Hematopoietic multipotent progenitor cell (in vitro differentiated cells): ENCODE results near the gene MPHOSPH8. TPM values are rescaled to one million over a fixed set of nuclear protein-coding genes. Genes with fewer than 3 reads are reported as not detected.
"Not testable (repeated sequence)": the region's sequence is repeated elsewhere in the genome, so short reads cannot be mapped to it uniquely, and the experiment has no call there.

ENCODE experiments used
- DNase-seq, 3 donors: peaks; one replicate each; pipeline ENCODE4 v3.0.0-alpha.2; 2011 to 2015; ENCODE audit warnings: low read depth in 2 of 3, low spot score in 2 of 3
- total RNA-seq: library from RNA; depleted of rRNA; stranded (reverse); fragments of >200 nt; gene quantifications from one replicate; pipeline ENCODE4 v1.2.3, GENCODE V29; 2012

Gene MPHOSPH8
- total RNA-seq, 1 donor: 10.0 TPM

DNA sequence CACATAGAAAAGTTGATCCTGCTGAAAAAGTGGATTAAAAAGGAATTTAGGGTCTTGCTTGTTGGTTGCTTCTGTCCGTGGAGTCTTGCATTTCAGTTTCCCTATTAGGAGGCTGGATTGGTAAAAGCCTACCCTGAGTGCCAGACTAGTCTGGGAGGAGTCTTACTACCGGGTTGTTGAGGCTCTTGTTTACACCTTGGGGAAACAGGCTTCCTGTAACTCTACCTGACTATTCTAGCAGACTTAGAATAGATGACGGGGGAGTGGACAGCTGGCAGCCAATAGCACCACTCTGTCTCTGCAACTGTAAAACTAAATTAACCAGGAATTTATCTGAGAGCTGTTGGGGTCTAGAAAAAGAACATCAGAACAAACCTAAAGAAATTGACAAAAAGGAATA lies 11.3 kb upstream of the MPHOSPH8 start:
- DNase-seq: no peak

DNA sequence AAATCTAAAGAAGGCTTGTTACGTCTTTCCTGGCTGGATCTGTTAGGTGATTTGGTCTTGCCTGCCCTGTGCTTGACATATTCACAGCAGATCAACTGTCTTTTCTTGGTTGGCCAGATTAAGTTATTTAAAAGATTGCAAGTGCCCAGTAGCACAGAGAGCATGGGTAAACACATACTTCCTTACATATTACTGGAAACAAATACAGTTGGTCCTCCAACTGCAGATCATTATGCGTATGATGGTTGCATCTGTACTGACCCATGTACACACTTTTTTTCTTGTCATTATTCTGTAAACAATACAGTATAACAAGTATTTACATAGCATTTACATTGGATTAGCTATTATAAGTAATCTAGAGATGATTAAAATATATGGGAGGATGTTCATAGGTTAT lies 9.2 kb upstream of the MPHOSPH8 start:
- no peak for DNase-seq

DNA sequence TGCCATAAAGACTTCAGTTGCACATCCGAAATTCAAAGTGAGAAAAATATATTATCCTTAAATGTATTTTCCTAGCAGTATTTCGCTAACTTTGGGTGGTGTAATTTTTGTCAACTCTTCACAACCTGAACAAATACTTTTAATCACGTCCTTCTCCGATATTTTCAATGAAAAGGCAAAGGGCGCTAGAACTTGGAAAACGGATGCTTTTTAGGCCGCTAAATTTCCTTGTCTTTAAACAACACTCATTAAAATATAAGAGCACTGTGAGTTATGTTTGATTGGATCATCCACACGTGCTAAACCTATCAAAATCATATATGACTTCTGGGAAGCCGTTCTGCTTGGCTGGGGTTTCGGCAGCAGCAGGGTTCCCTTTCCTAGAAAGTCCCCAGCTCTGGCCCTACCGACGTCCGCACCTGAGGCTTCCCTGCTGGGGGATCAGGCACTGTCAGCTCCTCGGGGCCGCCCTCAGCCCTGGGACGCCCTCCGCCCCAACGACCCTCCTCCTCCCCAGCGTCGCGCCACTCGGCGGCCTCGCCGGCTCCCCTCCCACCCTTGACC lies 462 bp upstream of the MPHOSPH8 start:
- DNase-seq: no peak

DNA sequence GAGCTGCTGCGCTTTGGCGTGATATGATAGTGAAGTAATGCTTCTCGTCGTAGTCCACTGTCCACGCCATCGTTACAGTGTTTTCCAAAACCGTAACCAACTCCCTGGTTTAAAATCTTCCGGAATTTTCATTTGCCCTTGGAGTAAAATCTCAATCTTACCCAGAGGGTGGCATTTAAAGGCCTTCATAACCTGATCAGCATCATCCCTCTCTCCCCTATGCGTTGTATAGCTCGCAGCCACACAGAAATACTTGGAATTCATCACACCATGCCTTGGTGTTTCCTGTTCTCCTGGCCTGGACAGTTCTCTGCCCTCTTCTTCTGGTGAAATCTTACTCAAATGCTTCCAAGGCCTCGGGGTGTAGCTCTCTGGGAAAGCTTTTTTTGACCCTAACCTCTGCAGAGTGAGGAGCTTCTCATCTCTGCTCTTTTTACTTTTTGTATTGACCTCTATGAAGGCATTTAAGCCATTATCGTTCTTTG lies 839 bp downstream of the MPHOSPH8 start:
- DNase-seq: peak in 1 of 3 donors; percentile 7

DNA sequence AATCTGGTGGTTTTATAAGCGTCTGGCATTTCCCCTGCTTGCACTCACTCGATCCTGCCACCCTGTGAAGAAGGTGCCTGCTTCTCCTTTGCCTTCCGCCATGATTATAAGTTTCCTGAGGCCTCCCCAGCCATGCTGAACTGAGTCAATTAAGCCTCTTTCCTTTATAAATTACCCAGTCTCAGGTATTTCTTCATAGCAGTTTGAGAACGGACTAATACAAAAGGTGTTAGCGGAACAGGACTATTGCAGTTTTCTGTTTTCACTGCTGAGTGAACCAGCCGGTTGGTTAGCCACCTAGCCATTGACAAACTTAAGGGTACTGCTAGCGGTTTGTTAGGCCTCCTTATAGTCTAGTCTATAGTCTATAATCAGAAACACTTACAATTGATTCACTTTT lies 2.5 kb downstream of the MPHOSPH8 start:
- not testable (repeated sequence) for DNase-seq

DNA sequence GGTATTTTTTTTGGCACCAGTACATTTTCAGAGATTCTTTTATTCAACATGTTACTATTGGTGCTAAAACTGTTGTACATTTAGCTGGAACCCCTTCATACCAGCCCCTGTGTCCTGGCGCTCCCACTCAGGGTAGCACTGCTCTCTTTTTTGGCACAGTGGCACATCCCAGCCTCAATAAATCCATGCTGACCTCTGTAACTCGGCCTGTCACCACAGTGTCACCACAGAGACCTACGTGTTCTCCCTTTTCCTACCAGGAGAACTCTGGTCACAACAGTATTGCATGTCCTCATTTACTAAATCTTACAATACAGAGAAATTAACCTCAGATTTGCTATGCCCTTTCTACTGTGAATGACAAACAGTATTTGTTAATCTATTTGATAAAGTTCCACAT lies 10.2 kb downstream of the MPHOSPH8 start:
- DNase-seq: no peak

DNA sequence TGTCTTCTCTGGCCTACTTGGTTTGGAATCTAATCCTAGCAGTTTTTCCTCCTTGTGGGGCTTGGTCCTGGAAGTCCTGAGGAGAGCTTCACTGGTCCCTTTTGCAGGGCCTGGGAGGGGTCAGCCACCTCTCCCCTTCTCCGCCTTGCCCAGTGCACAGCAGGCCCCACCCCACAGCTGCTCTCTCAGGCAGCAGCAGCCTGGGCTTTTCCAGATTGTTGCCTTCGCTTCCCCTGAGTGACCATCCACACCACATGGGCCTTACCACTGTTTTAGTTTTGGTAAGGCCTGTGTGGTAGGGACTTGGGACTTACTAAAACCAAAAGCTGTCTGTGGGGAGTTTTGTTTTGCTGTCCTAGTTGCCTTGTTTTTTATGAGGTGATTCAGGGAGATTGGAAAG lies 11.5 kb downstream of the MPHOSPH8 start:
- DNase-seq: no peak

DNA sequence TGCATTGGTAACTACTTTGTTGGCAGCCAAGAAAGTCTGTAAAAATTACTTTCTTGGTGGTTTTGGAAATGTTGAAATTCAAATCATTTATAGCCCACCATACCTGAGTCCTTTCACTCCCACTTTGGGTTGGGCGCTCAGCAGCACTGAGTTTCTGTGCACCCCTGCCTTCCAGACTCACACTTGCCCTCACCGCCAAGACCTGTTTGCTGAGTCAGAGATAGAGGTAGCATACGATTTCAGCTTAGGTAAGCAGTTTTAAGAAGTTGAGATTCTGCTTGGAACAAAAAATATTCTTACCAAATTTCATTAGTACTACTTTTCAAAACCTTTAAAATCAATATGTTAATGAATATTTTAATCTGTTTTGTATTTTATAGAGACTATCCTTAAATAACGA lies 12.6 kb downstream of the MPHOSPH8 start:
- DNase-seq: no peak

DNA sequence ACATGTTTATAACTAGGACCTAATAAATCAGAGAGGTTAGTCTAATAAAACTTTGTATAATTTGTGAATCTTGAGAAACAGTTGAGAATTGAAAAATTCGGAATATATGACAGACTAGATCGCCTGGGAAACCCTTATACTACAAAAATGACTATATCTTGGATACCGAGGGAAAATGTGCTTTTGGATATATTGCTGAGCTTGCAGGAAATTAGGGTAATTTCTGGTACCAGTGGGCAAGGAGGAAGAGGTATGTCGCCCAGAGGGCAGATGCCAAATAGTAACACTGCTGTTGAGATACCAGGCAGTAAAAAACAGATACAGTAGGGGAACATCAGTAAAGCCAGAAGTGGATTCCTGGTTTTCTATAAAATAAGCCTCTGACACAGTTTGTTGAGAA lies 17.3 kb downstream of the MPHOSPH8 start:
- no peak for DNase-seq

DNA sequence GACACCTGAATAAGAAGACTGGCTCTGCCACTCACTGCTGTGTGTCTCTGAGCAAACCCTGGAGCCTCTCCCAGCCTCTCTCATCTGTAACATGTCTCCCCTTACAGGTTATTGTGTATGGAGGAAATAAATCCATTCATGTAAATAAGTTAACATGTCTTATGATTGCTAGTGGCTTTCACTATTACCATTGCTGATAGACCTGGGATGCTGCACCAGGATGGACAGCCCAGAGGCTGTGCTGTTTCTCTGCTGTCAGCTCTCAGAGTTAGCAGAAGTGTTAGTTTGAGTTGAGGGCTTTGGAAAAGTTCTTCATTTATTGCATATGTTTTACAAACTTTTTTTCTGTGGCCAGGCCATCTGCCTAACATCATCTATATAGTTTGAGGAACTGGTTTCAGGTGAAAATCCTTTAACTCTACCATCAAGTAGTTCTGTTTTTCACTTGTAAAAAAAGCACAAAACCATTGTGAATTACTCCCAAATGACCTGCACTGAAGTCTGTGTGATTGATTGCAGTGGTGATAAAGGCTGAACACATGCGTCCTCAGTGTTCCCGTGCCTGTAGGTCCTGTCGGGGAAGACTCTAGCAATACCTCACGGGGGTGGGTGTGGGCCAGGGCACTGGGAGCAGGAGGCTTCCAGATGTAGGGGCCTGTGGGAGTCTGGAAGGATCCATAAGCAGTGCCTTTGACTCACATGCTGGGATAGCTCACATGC lies 24.6 kb downstream of the MPHOSPH8 start:
- DNase-seq: peak in 1 of 3 donors; percentile 12

DNA sequence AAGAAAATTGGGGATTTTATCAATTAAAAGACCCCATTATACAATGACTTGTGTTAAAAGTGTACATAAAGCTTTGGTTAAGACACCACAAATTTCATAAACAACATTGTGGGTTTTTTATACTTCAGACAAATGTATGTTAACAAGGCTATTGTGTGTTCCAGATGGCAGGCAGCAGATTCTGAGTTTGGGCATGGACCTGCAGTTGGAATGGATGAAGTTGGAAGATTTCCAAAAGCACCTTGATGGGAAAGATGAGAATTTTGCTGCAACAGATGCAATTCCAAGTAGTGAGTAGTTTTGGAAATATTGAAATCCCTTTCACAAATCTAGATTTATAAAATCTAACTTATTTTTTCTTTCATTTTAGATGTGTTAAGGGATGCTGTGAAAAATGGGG lies 25.4 kb downstream of the MPHOSPH8 start:
- no peak for DNase-seq

DNA sequence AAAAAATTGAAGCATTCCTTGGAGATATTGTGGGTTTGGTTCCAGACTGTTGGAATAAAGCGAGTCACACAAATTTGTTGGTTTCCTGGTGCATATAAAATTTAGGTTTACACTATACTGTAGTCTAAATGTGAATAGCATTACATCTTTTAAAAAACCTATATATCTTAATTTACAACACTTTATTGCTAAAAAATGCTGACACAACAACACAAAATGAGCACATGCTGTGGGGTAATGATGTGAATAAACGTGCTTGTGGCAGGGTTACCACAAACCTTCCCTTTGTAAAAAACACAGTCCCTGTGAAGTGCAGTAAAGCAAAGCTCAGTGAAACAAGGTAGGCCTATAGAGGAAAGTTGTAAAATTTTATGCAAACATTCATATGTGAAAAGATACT lies 27.7 kb downstream of the MPHOSPH8 start:
- no peak for DNase-seq

DNA sequence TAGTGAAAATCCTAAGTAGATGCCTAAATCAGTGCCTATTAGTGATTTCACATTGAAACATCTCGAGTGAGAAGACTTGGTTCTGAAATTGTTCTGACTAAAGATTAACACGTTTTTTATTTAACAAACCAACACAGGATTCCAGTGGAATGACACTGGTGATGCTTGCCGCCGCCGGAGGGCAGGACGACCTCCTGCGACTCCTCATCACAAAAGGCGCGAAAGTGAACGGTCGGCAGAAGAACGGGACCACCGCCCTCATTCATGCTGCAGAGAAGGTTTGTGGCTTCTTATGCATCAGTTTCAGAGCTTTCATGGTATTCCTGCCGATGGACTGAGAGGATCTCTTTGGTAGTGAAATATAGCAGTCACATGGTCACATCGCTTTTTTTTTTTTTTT lies 28.1 kb downstream of the MPHOSPH8 start:
- DNase-seq: no peak

DNA sequence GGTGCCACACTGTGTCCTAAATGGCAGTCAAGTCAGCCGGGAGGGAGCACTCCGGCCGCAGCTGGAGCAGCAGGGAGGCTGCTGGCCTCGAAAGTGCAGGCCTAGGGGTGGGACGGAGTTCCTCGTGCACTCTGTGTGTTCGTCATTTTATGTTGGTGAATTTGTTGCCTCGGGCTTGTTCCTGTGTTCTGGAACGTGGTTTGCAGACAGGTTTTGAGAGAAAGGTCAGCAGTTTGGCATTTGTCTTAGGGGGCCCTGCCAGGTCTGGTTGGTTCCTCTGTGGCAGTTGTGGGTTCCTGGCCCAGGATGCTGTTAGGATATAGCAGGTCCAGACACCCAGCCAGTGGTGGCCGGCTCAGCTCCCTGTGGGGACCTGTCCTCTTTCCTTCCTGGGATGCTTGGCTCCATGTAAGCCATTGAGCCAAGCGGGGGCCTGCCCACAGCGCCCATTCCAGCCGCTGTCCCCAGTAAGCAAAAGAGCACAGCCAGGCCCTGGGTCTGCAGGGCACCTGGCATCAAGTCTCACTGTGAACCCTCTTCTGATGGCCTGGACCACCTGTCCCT lies 30.0 kb downstream of the MPHOSPH8 start:
- DNase-seq: no peak

DNA sequence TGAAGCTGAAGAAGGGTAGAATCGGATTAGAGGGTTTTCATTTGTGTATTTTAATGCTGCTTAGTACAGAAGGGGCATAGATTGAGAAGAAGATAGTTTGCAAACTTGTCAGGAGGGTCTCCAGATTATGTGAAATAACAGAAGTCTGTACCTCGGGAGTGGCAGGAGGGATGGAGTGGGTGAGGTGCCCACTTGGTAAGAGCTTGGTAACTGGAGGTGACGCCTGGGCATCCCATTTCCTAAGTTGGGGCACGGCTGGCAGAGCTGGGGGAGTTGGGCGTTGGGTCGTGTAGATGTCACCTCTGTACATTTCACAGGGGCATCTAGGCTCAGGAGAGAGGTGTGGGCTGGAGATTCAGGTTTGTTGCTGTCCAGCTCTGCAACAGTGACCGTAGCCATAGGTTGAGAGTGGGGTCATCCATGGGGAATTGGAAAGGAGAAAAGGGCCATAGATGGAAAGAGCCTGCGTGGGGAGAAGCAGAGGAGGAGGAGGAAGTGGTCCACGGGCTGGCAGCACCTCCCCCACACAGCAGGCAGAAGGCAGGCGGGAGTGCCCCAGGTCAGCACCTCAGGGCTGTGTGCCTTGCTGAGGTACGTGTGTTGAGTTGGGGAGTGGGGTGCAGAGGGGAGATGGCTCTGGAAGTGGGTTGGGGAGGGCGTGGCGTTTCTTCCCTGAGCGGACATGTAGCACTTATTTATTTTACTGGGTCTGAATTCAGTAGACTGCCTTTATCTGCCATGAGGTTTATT lies 31.2 kb downstream of the MPHOSPH8 start:
- no peak for DNase-seq

DNA sequence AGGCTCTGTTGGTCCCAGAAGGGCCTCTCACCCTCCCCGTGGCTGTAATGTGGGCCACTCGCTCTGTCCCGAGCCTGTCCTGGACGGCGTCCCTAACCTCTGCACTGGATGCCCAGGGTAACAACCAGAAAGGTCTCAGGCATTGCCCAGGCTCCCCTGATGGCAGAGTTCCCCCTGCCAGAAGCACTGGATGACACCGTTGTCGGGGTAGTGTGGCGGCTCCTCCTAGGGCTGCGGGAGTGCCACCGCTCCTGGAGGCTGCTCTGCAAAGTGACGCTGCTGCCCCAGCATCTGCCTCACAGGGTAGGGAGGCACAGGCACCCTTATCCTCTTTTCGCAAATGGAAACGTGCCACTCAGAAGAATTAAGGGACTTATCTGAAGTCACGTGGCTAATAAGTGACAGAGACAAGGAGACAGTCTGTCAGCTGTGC lies 32.0 kb downstream of the MPHOSPH8 start:
- DNase-seq: no peak

DNA sequence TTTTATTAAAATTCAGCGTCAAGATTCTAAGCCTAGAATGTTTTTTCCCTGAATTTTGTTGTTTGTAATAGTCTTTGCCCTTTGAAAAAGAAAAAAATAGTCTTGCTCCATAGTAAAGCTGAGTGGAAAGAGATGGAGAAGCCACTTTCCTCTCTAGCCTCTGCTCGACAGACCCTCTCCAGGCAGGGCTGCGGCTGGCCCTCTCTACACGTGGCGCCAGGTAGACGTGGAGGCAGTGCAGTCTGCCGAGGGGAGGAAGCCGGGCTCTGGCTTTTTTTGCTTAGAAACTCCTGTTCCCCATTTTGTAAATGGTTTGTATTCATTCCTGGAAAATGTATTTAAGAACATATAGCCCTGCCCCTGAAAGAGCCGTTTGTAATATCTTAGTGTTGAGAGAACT lies 35.3 kb downstream of the MPHOSPH8 start:
- DNase-seq: no peak

DNA sequence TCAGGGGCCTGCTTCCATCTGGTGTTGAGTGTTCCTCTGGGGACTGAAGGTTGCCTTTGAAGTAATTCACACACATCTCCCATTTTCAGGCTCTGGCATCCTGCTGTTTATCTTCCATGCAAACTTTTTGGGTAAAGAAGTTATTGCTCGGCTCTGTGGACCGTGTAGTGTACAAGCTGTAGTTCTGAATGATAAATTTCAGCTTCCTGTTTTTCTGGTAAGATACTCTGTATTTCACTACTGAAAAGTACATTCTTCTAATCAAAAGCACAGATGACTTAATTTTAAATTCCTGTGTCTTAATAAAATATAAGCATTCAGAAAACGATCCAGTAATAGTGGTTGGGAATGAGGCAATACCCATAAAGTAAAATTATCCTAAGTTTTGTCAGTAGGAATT lies 36.7 kb downstream of the MPHOSPH8 start:
- no peak for DNase-seq

DNA sequence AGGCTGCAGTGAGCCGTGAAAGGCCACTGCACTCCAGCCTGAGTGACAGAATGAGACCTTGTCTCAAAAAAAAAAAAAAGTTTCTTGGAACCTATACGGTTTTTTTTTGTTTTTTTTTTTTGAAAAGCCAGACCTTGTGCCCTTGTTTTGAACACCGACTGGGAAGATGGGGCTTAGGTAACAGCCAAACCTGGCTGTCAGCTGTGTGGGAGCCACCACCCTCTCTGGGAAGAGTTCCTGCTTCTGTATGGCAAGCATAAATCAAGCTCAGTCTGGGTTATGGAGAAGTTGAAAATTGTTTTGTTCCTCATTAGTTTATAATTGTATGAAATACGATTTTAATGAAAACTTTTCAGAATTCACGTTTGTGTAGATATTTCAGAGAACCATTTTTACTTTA lies 39.5 kb downstream of the MPHOSPH8 start:
- DNase-seq: peak in 1 of 3 donors; percentile 7

DNA sequence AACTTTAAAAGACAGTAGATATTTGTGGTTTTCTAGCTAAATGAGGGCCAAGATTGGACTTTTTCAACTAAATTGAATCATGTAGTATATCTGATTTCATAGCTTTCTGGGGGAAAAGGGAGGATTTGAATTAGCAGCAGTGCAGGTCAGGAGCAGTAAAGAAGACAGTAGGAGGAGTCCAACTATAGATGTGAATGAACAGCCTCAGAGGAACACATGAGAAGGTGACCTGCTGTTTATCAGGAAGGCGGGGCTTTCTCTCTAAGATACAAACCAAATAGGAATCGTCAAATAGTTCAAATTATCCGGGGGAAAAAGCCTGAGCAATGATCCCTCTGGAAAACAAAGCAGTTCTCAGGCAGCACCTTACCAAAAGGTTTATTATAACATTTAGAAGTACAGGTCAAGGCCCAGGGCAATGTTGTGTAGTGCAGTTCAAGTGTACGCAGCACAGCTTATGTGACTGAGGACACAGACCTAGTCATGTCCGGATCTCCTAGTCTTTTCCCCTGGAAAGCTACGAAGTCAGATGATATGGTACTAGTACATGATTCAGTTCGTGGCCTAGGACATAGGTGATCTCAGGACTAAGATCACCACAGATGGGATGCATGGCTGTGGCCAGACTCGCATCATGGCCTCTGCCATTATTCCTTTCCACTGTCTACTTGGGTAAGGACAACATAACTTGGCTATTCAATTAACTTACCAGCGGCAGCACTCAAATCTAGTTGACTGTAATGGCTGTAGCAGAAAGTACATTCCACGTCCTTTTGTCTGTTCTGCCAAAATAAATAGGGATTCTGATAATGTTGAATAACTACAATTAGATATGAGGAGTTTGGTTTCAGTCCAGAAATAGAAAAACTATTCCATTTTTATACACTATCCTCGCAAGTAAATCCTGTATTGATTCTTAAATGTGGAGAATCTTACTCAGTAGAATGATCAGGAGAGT lies 40.3 kb downstream of the MPHOSPH8 start:
- no peak for DNase-seq
